Mucosa of descending colon (tissue), 3 donors: ENCODE results near the gene MYO7B. TPM values are rescaled to one million over a fixed set of nuclear protein-coding genes. Genes with fewer than 3 reads are reported as not detected.

Source experiments
- ATAC-seq: fragments of 200-7000 bp; cut with Tn5 transposase; one replicate; pipeline ENCODE4 v1.9.1; 2020; ENCODE audit warnings: mild to moderate bottlenecking, moderate library complexity
- DNase-seq, 3 donors: peaks; one replicate each; pipeline ENCODE4 v3.0.0-alpha.2; 2020
- H3K36me3 ChIP-seq: fragments of 200-600 bp; one replicate; pipeline ENCODE4 v1.8.0; 2021; ENCODE audit warnings: low read depth, mild to moderate bottlenecking
- H3K4me1 ChIP-seq: fragments of 200-600 bp; one replicate; pipeline ENCODE4 v1.8.0; 2021; ENCODE audit warnings: low read depth, mild to moderate bottlenecking
- H3K4me3 ChIP-seq: fragments of 200-600 bp; one replicate; pipeline ENCODE4 v1.8.0; 2021; ENCODE audit warnings: mild to moderate bottlenecking
- H3K9me3 ChIP-seq: fragments of 200-600 bp; one replicate; pipeline ENCODE4 v1.8.0; 2021; ENCODE audit warnings: mild to moderate bottlenecking
- intact Hi-C, 2 donors: fragments of 100-400 bp; cut with DNase I in 1 of 2; cut with micrococcal nuclease in 1 of 2; formaldehyde crosslinking; loops; one replicate each; pipeline versions ENCODE4 v1.11.0 to v1.11.1; 2022; cut with DNase I, micrococcal nuclease
- total RNA-seq, 3 donors: library from RNA; stranded (reverse); fragmentation: NEBNext Ultra II Directional in 2 of 3; extraction: Animal tissue kit (Norgen Biotek cat#: 25700) in 2 of 3; gene quantifications; one replicate each; pipeline versions ENCODE4 v1.2.1 to v1.2.4, GENCODE V29; 2021 to 2023
- TF ChIP-seq, protein P1 (sequence below): fragments of 200-600 bp; IDR thresholded peaks from one replicate; pipeline ENCODE4 v1.8.0; 2022; ENCODE audit warnings: antibody characterized with exemption, mild to moderate bottlenecking
- donor health status: DM: no; HTN: no; CAD: no; lungs with moderate emphysema.
- donor health status: DM: no; HTN: no; CAD: no.
- donor health status: DM: no; HTN: yes; CAD: no.

Gene MYO7B
- total RNA-seq, 3 donors from 2014 or later: 118 to 305 (median 199) TPM

DNA sequence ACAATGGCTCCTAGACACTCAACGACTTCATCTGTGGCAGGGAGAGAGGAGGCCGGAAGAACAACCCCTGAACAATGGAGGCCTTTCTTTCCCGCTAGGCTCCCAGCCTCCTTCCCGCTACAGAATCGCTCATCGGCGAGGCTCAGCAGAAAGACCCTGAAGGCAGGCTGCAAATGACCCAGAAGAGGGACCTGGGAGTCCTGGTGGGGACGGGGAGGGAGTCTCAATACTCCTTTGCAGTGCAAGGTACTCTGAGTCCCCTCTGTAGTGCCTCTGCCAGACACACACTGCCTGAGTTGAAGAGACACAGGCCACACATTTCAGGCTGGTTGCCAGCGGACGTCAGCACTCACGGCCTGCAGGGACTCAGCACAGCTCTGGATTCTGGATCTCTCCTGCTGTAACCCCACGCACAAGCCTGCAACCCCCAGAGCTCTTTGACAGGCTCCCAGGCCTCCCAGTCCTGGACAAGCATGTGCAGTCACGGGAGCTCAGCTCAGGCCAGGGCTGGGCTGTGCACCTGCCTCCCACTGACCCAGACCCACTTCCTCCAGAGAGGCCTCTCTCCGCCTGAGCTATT, 116.6 kb downstream of the MYO7B start:
- no peak for ATAC-seq
- Histone ChIP-seq H3K36me3 (no peaks in the 10 kb centered on the region), H3K9me3 (no peaks in the 10 kb centered on the region), H3K4me1 (peaks cover 6% of the 10 kb centered on the region), H3K4me3 (no peak overlapping the region)
- DNase-seq: peak in 2 of 3 donors; percentile 46 to 50
- TF ChIP-seq, protein P1, sequence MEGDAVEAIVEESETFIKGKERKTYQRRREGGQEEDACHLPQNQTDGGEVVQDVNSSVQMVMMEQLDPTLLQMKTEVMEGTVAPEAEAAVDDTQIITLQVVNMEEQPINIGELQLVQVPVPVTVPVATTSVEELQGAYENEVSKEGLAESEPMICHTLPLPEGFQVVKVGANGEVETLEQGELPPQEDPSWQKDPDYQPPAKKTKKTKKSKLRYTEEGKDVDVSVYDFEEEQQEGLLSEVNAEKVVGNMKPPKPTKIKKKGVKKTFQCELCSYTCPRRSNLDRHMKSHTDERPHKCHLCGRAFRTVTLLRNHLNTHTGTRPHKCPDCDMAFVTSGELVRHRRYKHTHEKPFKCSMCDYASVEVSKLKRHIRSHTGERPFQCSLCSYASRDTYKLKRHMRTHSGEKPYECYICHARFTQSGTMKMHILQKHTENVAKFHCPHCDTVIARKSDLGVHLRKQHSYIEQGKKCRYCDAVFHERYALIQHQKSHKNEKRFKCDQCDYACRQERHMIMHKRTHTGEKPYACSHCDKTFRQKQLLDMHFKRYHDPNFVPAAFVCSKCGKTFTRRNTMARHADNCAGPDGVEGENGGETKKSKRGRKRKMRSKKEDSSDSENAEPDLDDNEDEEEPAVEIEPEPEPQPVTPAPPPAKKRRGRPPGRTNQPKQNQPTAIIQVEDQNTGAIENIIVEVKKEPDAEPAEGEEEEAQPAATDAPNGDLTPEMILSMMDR: no peak
- intact Hi-C loops: no loop called here

GRCh38 chr2:127652786-127653357, 117.4 kb downstream of the MYO7B start:
- no peak for ATAC-seq
- H3K4me1 ChIP-seq: peaks cover 6% of the 10 kb centered on the region

DNA sequence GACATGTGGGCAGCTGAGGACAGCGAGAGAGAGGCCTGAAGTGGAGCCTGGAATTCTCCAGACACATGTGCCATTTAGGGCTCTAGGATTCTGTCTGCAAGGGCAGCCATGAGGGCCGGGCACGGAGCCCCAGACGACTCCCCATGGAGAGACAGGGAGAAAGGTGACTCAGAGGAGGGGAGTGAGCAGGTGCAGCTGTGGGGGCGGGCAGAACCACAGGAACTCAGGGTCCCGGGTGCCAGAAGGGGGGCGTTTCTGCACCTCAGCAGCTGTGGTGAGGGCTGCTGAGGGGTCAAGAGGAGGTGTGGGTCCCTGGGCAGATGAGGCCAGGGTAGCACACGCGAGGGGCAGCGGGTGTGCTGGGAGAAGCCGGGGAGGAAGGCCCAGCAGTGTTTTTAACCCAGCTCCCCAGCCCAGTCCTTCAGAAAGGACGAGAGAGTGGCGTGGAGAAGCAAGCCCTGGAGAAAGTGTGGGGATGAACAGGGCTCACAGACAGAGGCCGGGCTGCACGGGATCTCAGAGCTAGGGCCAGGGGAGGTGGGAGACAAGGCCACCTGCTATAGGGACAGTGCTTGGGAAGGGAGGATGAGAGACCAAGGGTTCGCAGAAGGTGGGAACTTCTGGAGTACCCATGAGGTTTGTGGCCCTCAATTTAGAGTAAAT, 118.1 kb downstream of the MYO7B start:
- no peak for DNase-seq
- ATAC-seq: no peak
- no peaks in the 10 kb centered on the region for H3K36me3 ChIP-seq
- no peaks in the 10 kb centered on the region for H3K9me3 ChIP-seq
- H3K4me1 ChIP-seq: peaks cover 6% of the 10 kb centered on the region
- intact Hi-C loops: no loop called here
- no peak overlapping the region for H3K4me3 ChIP-seq
- TF ChIP-seq, protein P1: no peak

More at GRCh38 chr2:127652786-127653357, 117.4 kb downstream of the MYO7B start:
- no peak overlapping the region for H3K4me3 ChIP-seq
- TF ChIP-seq, protein P1: no peak
- DNase-seq: peak in 1 of 3 donors; percentile 35
- no peaks in the 10 kb centered on the region for H3K36me3 ChIP-seq
- intact Hi-C loops: no loop called here
- no peaks in the 10 kb centered on the region for H3K9me3 ChIP-seq

GRCh38 chr2:127654084-127654837, 118.8 kb downstream of the MYO7B start:
- no peaks in the 10 kb centered on the region for H3K36me3 ChIP-seq
- intact Hi-C loops: no loop called here
- TF ChIP-seq, protein P1: no peak
- DNase-seq (peak in 1 of 3 donors; percentile 39), ATAC-seq (no peak)
- H3K4me1 ChIP-seq: peaks cover 4% of the 10 kb centered on the region
- no peaks in the 10 kb centered on the region for H3K9me3 ChIP-seq
- H3K4me3 ChIP-seq: no peak overlapping the region

DNA sequence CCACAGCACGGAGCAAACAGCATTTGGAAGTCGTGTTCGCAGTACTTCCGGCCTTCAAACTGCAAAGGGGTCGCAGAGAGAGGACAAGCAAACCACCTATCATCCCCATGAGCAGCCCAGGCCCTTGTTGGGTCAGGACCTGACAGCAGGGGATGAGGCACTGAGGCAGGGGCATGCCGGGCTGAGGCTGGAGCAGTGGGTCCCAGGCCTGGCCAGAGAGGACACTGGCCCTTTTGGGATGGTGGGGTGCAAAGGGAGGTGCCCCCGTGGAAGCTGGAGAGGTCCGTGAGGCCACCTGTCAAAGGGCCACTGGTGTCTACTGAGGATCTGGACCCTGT, 119.3 kb downstream of the MYO7B start:
- intact Hi-C loops: no loop called here
- DNase-seq: no peak
- Histone ChIP-seq H3K9me3 (no peaks in the 10 kb centered on the region), H3K4me3 (no peak overlapping the region), H3K36me3 (no peaks in the 10 kb centered on the region), H3K4me1 (no peaks in the 10 kb centered on the region)
- TF ChIP-seq, protein P1: no peak
- no peak for ATAC-seq
